WERI-Rb-1 (cell line): Measurements from ENCODE around the gene KRT6C.

Experiments used
- DNase-seq: peaks from one replicate; pipeline ENCODE4 v3.0.0-alpha.2; 2020
- H3K27ac ChIP-seq: fragments of 250-450 bp; sonication (Bioruptor Pico); 2 replicates; pipeline ENCODE4 v1.5.1; 2020; ENCODE audit warnings: mild to moderate bottlenecking, moderate library complexity
- H3K27me3 ChIP-seq: fragments of 250-450 bp; sonication (Bioruptor Pico); 2 replicates; pipeline ENCODE4 v1.5.1; 2021; ENCODE audit warnings: mild to moderate bottlenecking, low read depth, moderate library complexity; ENCODE audit not compliant: insufficient read depth, severe bottlenecking
- H3K36me3 ChIP-seq: fragments of 250-450 bp; sonication (Bioruptor Pico); 2 replicates; pipeline ENCODE4 v1.5.1; 2020; ENCODE audit warnings: mild to moderate bottlenecking, moderate library complexity
- H3K4me3 ChIP-seq: 2 replicates; pipeline ENCODE4 v1.5.1; 2011; ENCODE audit warnings: low read depth, mild to moderate bottlenecking, control low read depth, low read length
- H3K9me3 ChIP-seq: fragments of 250-450 bp; sonication (Bioruptor Pico); 2 replicates; pipeline ENCODE4 v1.5.1; 2021; ENCODE audit warnings: mild to moderate bottlenecking, moderate library complexity; ENCODE audit not compliant: severe bottlenecking
- CTCF ChIP-seq: IDR thresholded peaks from 2 replicates; pipeline ENCODE4 v1.5.1; 2011; ENCODE audit warnings: low read depth, mild to moderate bottlenecking, control low read depth, inconsistent platforms, low read length

Gene KRT6C

GRCh38 chr12:52423661-52424500 lies 49.7 kb downstream of the KRT6C start:
- Histone ChIP-seq H3K27me3 (peaks cover 95% of the 10 kb centered on the region), H3K4me3 (no peak overlapping the region), H3K36me3 (no peaks in the 10 kb centered on the region), H3K9me3 (no peaks in the 10 kb centered on the region), H3K27ac (no peak overlapping the region)
- TF ChIP-seq CTCF: no peak
- DNase-seq: no peak

GRCh38 chr12:52423035-52423434 lies 50.6 kb downstream of the KRT6C start:
- peaks cover 97% of the 10 kb centered on the region for H3K27me3 ChIP-seq
- no peak for TF ChIP-seq CTCF
- no peak for DNase-seq
- H3K36me3 ChIP-seq: no peaks in the 10 kb centered on the region
- H3K4me3 ChIP-seq: no peak overlapping the region
- H3K27ac ChIP-seq: no peak overlapping the region
- H3K9me3 ChIP-seq: no peaks in the 10 kb centered on the region

GRCh38 chr12:52419656-52420055 lies 53.9 kb downstream of the KRT6C start:
- no peak for DNase-seq
- H3K36me3 ChIP-seq: no peaks in the 10 kb centered on the region
- peaks cover 93% of the 10 kb centered on the region for H3K27me3 ChIP-seq
- no peak overlapping the region for H3K27ac ChIP-seq
- no peak for TF ChIP-seq CTCF
- no peak overlapping the region for H3K4me3 ChIP-seq
- H3K9me3 ChIP-seq: no peaks in the 10 kb centered on the region

- Histone ChIP-seq H3K27ac (no peak overlapping the region), H3K27me3 (peaks cover 92% of the 10 kb centered on the region), H3K36me3 (no peaks in the 10 kb centered on the region), H3K9me3 (no peaks in the 10 kb centered on the region), H3K4me3 (no peak overlapping the region)
- no peak for TF ChIP-seq CTCF
- no peak for DNase-seq
Observed at GRCh38 chr12:52418576-52419110, 55.0 kb downstream of the KRT6C start.
